ENCODE data around the gene ADPRHL1.

- TF ChIP-seq EZH2 (IDR thresholded peaks at IDR 0.05; ENCODE audit: borderline replicate concordance, low read length) (no peak), CTCF (conservative IDR thresholded peaks at IDR 0.05 in 1 of 2, IDR thresholded peaks at IDR 0.05 in 1 of 2; ENCODE audit: extremely low read depth in 1 of 2, insufficient read depth in 1 of 2, low read depth in 1 of 2, low read length in 2 of 2) (no peak)
These were observed 16.8 kb upstream of the ADPRHL1 start for GRCh38 chr13:113470073-113470472.
